NCI-H2227 treated with DMSO at 0.1 percent for 48 hours (cell line): ENCODE measurements around the gene ACKR4.
"Not testable (repeated sequence)": the region's sequence is repeated elsewhere in the genome, so short reads cannot be mapped to it uniquely, and the experiment has no call there.

ENCODE experiments used
- DNase-seq: peaks from one replicate; lab custom pipeline; 2025; lab: John Stamatoyannopoulos, UW

ACKR4 gene

GRCh38 chr3:132596816-132597433 lies at the start of gene ACKR4:
ACKR4 (plus strand) TSS chr3:132597270; CDS start chr3:132600398, 3,128 bp downstream.
- no peak for DNase-seq

GRCh38 chr3:132549169-132549568 lies 47.9 kb upstream of the ACKR4 start:
- DNase-seq: no peak

GRCh38 chr3:132549890-132550578 lies 47.0 kb upstream of the ACKR4 start:
- DNase-seq: no peak

GRCh38 chr3:132550579-132551305 lies 46.3 kb upstream of the ACKR4 start:
- no peak for DNase-seq

GRCh38 chr3:132553826-132554225 lies 43.2 kb upstream of the ACKR4 start:
- no peak for DNase-seq

- no peak for DNase-seq
These were observed 42.6 kb upstream of the ACKR4 start for GRCh38 chr3:132554437-132554836.

- DNase-seq: no peak
These were observed 41.6 kb upstream of the ACKR4 start for GRCh38 chr3:132555306-132556035.

- not testable (repeated sequence) for DNase-seq
These were observed 41.1 kb upstream of the ACKR4 start for GRCh38 chr3:132556036-132556386.

GRCh38 chr3:132556508-132557159 lies 40.4 kb upstream of the ACKR4 start:
- DNase-seq: no peak

- no peak for DNase-seq
These were observed 36.1 kb upstream of the ACKR4 start for GRCh38 chr3:132561003-132561402.

- no peak for DNase-seq
These were observed 33.5 kb upstream of the ACKR4 start for GRCh38 chr3:132563420-132564069.

GRCh38 chr3:132564070-132564465 lies 33.0 kb upstream of the ACKR4 start:
- no peak for DNase-seq

- DNase-seq: no peak
These were observed 28.6 kb upstream of the ACKR4 start for GRCh38 chr3:132568422-132568821.

GRCh38 chr3:132569153-132569552 lies 27.9 kb upstream of the ACKR4 start:
- no peak for DNase-seq

GRCh38 chr3:132569580-132569979 lies 27.5 kb upstream of the ACKR4 start:
- no peak for DNase-seq

GRCh38 chr3:132570016-132570415 lies 27.1 kb upstream of the ACKR4 start:
- no peak for DNase-seq

GRCh38 chr3:132573797-132574211 lies 23.3 kb upstream of the ACKR4 start:
- DNase-seq: no peak

GRCh38 chr3:132587401-132587800 lies 9.7 kb upstream of the ACKR4 start:
- no peak for DNase-seq

GRCh38 chr3:132592216-132592615 lies 4.9 kb upstream of the ACKR4 start:
- no peak for DNase-seq

- no peak for DNase-seq
These were observed 3.7 kb upstream of the ACKR4 start for GRCh38 chr3:132593241-132593946.

- DNase-seq: no peak
These were observed 3.1 kb upstream of the ACKR4 start for GRCh38 chr3:132593947-132594323.
